ENCODE data around the gene KCNK3. TPM values are rescaled to one million over a fixed set of nuclear protein-coding genes. Genes with fewer than 3 reads are reported as not detected.

The KCNK3 gene
- total and polyA plus RNA-seq, 10 donors, result 0.61 to 6.0 (median 2.0) TPM

DNA sequence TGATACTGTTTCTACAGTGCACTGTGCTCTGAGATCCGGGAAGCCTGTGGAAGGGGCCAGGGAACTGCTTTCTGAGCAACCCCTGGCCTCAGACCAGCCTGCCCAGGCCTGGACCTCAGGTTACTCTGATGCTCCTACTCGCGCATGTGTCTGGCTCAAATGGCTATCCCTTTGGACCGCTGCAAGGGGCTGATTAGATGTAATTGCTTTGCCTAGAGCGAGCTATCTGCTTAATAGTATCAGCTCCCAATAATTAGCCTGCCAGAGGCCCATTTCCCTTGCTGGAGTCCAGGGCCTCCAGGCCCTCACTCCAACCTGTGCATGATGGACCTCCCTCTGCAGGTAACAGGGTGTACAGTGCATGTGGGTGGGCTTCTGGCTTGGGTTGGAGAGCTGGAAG is 7.2 kb upstream of the KCNK3 start:
- TF ChIP-seq, protein P1, sequence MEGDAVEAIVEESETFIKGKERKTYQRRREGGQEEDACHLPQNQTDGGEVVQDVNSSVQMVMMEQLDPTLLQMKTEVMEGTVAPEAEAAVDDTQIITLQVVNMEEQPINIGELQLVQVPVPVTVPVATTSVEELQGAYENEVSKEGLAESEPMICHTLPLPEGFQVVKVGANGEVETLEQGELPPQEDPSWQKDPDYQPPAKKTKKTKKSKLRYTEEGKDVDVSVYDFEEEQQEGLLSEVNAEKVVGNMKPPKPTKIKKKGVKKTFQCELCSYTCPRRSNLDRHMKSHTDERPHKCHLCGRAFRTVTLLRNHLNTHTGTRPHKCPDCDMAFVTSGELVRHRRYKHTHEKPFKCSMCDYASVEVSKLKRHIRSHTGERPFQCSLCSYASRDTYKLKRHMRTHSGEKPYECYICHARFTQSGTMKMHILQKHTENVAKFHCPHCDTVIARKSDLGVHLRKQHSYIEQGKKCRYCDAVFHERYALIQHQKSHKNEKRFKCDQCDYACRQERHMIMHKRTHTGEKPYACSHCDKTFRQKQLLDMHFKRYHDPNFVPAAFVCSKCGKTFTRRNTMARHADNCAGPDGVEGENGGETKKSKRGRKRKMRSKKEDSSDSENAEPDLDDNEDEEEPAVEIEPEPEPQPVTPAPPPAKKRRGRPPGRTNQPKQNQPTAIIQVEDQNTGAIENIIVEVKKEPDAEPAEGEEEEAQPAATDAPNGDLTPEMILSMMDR (IDR thresholded peaks at IDR 0.05 in 8 of 11, conservative IDR thresholded peaks at IDR 0.05 in 3 of 11), result no peak
- TF ChIP-seq POLR2A (IDR thresholded peaks at IDR 0.05) (no peak), POLR2AphosphoS5 (IDR thresholded peaks at IDR 0.05) (no peak)
- H3K36me3 ChIP-seq, result no peaks in the 10 kb centered on the region
- peak; percentile 30 for DNase-seq
- H3K27ac ChIP-seq, result no peak overlapping the region
- no peaks in the 10 kb centered on the region for H3K4me1 ChIP-seq
- H3K4me3 ChIP-seq, result no peak overlapping the region
- peaks cover 0 to 64% (median 0%) of the 10 kb centered on the region in 7 donors for H3K27me3 ChIP-seq (replicated peaks in 1 of 7)
- intact Hi-C loops (cut with DNase I; ENCODE audit: low total_unique reads), result no loop called here
- 76 to 88% (median 86%) methylated on average over 5 of the region's 5 CpGs for WGBS, 5 donors
- no peaks in the 10 kb centered on the region for H3K9me3 ChIP-seq

DNA sequence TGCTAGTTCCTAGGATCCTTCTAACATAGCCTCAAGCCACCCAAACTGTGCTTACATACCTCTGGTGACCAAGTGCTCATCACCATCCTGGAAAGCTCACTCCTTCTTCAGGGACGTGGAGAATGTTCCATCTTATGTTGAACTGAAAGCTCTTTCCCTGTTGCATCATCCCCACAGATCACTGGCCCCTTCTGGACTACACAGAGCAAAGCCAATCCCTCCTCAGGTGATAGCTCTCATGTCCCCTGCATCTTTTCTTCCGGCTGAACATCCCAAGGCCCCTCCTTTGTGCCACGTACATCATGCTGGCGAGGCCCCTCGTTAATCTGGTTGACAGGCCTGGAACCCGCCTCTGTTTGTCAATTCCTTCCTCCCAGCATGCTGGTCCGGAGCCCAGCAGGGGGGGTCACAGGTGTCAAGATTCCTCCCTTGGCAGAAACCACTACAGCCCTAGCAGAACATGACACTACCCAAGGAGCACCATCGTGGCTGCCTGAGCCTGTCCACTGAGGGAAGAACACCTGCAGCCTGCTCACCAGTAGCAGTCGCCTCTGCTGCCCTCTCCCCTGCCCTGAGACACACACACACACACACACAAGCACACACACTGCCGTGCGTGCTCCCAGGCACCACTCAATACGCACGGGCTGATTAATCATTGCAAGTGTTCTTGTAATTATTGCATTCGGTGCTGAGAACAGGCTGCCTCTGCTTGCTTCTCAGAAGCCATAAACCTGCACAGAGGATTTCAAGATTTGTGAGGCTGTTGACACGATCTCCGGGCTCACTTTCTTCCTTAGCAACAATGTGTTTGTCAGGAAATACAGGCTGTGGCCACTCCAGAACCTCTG is 6.3 kb upstream of the KCNK3 start:
- TF ChIP-seq, protein P1 (IDR thresholded peaks at IDR 0.05 in 8 of 11, conservative IDR thresholded peaks at IDR 0.05 in 3 of 11), result no peak
- no peak for TF ChIP-seq POLR2A (IDR thresholded peaks at IDR 0.05)
- no peak for TF ChIP-seq POLR2AphosphoS5 (IDR thresholded peaks at IDR 0.05)
- intact Hi-C loops (cut with DNase I; ENCODE audit: low total_unique reads), result no loop called here
- DNase-seq, result peak; percentile 55
- Histone ChIP-seq H3K27me3 (replicated peaks in 1 of 7) (peaks cover 0 to 73% (median 5%) of the 10 kb centered on the region in 7 donors), H3K4me1 (no peaks in the 10 kb centered on the region), H3K27ac (no peak overlapping the region), H3K4me3 (no peak overlapping the region), H3K36me3 (no peaks in the 10 kb centered on the region), H3K9me3 (no peaks in the 10 kb centered on the region)
- 12 to 33% (median 21%) methylated on average over 14 to 16 of the region's 16 CpGs for WGBS, 5 donors

DNA sequence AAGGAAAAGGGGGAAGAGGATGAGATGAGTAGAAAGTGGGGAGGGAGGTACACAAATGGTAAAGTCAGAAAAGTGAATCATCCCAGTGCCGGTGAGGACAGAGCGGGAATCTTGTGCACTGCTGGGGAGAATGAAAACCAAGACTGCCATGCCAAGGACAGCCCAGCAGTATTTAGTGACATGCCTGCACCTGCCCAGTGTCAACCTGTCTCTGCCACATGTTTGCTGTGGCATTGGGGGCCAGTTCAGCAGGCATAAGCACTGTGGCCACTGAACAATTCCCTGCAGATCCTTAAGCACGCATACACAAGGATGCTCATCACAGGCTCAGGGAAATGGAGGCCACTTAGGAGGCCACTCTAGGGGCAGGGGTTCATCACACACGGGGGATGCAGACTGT is 5.2 kb upstream of the KCNK3 start:
- TF ChIP-seq POLR2A (IDR thresholded peaks at IDR 0.05) (no peak), POLR2AphosphoS5 (IDR thresholded peaks at IDR 0.05) (no peak)
- TF ChIP-seq, protein P1 (IDR thresholded peaks at IDR 0.05 in 8 of 11, conservative IDR thresholded peaks at IDR 0.05 in 3 of 11), result no peak
- intact Hi-C loops (cut with DNase I; ENCODE audit: low total_unique reads), result no loop called here
- 79 to 90% (median 80%) methylated on average over 4 of the region's 4 CpGs for WGBS, 5 donors
- Histone ChIP-seq H3K4me1 (peaks cover 0 to 11% (median 4%) of the 10 kb centered on the region in 6 donors), H3K36me3 (no peaks in the 10 kb centered on the region), H3K9me3 (no peaks in the 10 kb centered on the region), H3K4me3 (no peak overlapping the region), H3K27ac (no peak overlapping the region), H3K27me3 (replicated peaks in 1 of 7) (peaks cover 0 to 81% (median 14%) of the 10 kb centered on the region in 7 donors)
- DNase-seq, result no peak

DNA sequence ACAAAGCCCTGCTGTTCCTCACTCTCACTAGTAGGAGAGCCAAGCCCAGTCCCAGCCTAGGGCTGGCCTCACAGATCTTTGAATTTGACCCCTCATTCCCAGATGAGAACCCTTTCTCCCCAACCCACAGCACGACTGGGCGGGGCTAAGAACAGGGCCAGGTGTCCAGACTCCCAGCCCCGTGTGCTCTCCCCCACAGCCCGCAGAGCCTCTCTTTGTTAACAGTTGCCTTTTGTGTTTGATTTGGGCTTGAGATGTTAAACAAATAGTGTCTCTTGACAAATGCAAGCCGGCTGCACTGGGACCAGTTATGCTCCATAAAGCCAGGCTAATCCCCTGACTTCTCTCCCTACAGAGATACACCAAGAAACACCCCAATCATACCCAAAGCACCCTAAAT is 4.7 kb upstream of the KCNK3 start:
- no peaks in the 10 kb centered on the region for H3K36me3 ChIP-seq
- no peak overlapping the region for H3K27ac ChIP-seq
- no peak for DNase-seq
- H3K9me3 ChIP-seq, result no peaks in the 10 kb centered on the region
- TF ChIP-seq, protein P1 (IDR thresholded peaks at IDR 0.05 in 8 of 11, conservative IDR thresholded peaks at IDR 0.05 in 3 of 11), result no peak
- no peak for TF ChIP-seq POLR2A (IDR thresholded peaks at IDR 0.05)
- TF ChIP-seq POLR2AphosphoS5 (IDR thresholded peaks at IDR 0.05), result no peak
- WGBS, 5 donors, result 79 to 90% (median 86%) methylated on average over 3 to 5 of the region's 5 CpGs
- peaks cover 0 to 80% (median 15%) of the 10 kb centered on the region in 7 donors for H3K27me3 ChIP-seq (replicated peaks in 1 of 7)
- peaks cover 0 to 12% (median 5%) of the 10 kb centered on the region in 6 donors for H3K4me1 ChIP-seq
- intact Hi-C loops (cut with DNase I; ENCODE audit: low total_unique reads), result no loop called here
- no peak overlapping the region for H3K4me3 ChIP-seq

Data from spleen (tissue), 11 donors.